HepG2 (cell line): ENCODE results near the gene KIF15. TPM values are rescaled to one million over a fixed set of nuclear protein-coding genes. Genes with fewer than 3 reads are reported as not detected.

Source experiments
- SOX13 ChIP-seq, 3 experiments: fragments of 450-650 bp in 1 of 3; sonication (generic) in 1 of 3; formaldehyde crosslinking in 1 of 3; IDR thresholded peaks in 2 of 3; conservative IDR thresholded peaks in 1 of 3; 2 replicates each; pipeline versions ENCODE4 v1.5.0 to v1.6.1; 2016 to 2020; ENCODE audit warnings: antibody characterized with exemption in 1 of 3, mild to moderate bottlenecking in 1 of 3, missing compliant biosample characterization in 1 of 3, missing genetic modification reagents in 1 of 3, moderate library complexity in 1 of 3
- TCF7 ChIP-seq: sonication (generic); IDR thresholded peaks from 2 replicates; pipeline ENCODE4 v1.6.1; 2016; ENCODE audit warnings: antibody characterized with exemption, low read depth
- ZBED4 ChIP-seq: sonication (generic); formaldehyde crosslinking; IDR thresholded peaks from 2 replicates; pipeline ENCODE4 v1.4.0; 2020; ENCODE audit warnings: missing genetic modification reagents, borderline replicate concordance
- microRNA counts: library from miRNA; unstranded; fragments of <30 nt; microRNA quantifications from one replicate; lab custom pipeline; 2015
- polyA plus RNA-seq, 8 experiments: library from polyadenylated mRNA; depleted of rRNA in 3 of 8; stranded (reverse) in 7 of 8; unstranded in 1 of 8; fragments of >200 nt; fragmentation: Illumina TruSeq in 4 of 8; extraction: Trizol in 4 of 8; gene quantifications; 2 replicates each; pipeline versions ENCODE4 v1.2.1 to v1.2.3, GENCODE V29; 2011 to 2016; ENCODE audit warnings: low read depth in 4 of 8, missing spikeins in 1 of 8, mixed read lengths in 1 of 8; ENCODE audit not compliant: insufficient read depth in 1 of 8
- total RNA-seq, 5 experiments: library from RNA; depleted of rRNA; stranded (reverse); fragments of >200 nt; fragmentation: Illumina TruSeq; extraction: Trizol; gene quantifications; 2 replicates each; pipeline ENCODE4 v1.2.3, GENCODE V29; 2016; ENCODE audit warnings: low read depth in 1 of 5
- TF ChIP-seq, protein P1 (sequence below): sonication (generic); formaldehyde crosslinking; IDR thresholded peaks from 2 replicates; pipeline ENCODE4 v1.9.0; 2021; ENCODE audit warnings: missing genetic modification reagents, borderline replicate concordance
- TF ChIP-seq, protein P2 (sequence below): sonication (generic); formaldehyde crosslinking; conservative IDR thresholded peaks from 2 replicates; pipeline ENCODE4 v1.4.0; 2020; ENCODE audit warnings: mild to moderate bottlenecking, missing genetic modification reagents, moderate library complexity

The KIF15 gene
- total and polyA plus RNA-seq, 2 of the 13 experiments (the other 11 are each of a cell fraction or from before 2014, with no cell fraction given): 4.8 to 33.8 TPM

GRCh38 chr3:44902628-44903027, 141.0 kb downstream of the KIF15 start (continued):
- TF ChIP-seq, protein P1, sequence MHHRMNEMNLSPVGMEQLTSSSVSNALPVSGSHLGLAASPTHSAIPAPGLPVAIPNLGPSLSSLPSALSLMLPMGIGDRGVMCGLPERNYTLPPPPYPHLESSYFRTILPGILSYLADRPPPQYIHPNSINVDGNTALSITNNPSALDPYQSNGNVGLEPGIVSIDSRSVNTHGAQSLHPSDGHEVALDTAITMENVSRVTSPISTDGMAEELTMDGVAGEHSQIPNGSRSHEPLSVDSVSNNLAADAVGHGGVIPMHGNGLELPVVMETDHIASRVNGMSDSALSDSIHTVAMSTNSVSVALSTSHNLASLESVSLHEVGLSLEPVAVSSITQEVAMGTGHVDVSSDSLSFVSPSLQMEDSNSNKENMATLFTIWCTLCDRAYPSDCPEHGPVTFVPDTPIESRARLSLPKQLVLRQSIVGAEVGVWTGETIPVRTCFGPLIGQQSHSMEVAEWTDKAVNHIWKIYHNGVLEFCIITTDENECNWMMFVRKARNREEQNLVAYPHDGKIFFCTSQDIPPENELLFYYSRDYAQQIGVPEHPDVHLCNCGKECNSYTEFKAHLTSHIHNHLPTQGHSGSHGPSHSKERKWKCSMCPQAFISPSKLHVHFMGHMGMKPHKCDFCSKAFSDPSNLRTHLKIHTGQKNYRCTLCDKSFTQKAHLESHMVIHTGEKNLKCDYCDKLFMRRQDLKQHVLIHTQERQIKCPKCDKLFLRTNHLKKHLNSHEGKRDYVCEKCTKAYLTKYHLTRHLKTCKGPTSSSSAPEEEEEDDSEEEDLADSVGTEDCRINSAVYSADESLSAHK (CRISPR knock-in tag): no peak
- TF ChIP-seq ZBED4 (no peak), TCF7 (peak; percentile 64), SOX13 (IDR thresholded peaks at IDR 0.05) (no peak), SOX13 (CRISPR knock-in tag; conservative IDR thresholded peaks at IDR 0.05 in 1 of 2, IDR thresholded peaks at IDR 0.05 in 1 of 2) (peak in 1 of 2 experiments; percentile 72; a peak in 2 of 4 replicates)
- TF ChIP-seq, protein P2, sequence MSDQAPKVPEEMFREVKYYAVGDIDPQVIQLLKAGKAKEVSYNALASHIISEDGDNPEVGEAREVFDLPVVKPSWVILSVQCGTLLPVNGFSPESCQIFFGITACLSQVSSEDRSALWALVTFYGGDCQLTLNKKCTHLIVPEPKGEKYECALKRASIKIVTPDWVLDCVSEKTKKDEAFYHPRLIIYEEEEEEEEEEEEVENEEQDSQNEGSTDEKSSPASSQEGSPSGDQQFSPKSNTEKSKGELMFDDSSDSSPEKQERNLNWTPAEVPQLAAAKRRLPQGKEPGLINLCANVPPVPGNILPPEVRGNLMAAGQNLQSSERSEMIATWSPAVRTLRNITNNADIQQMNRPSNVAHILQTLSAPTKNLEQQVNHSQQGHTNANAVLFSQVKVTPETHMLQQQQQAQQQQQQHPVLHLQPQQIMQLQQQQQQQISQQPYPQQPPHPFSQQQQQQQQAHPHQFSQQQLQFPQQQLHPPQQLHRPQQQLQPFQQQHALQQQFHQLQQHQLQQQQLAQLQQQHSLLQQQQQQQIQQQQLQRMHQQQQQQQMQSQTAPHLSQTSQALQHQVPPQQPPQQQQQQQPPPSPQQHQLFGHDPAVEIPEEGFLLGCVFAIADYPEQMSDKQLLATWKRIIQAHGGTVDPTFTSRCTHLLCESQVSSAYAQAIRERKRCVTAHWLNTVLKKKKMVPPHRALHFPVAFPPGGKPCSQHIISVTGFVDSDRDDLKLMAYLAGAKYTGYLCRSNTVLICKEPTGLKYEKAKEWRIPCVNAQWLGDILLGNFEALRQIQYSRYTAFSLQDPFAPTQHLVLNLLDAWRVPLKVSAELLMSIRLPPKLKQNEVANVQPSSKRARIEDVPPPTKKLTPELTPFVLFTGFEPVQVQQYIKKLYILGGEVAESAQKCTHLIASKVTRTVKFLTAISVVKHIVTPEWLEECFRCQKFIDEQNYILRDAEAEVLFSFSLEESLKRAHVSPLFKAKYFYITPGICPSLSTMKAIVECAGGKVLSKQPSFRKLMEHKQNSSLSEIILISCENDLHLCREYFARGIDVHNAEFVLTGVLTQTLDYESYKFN (CRISPR knock-in tag): peak; percentile 56

MicroRNAs within 50 kb of the gene (microRNA counts, 767-probe panel; counts per million panel counts)
- not detected for microRNA hsa-miR-564 (lab: Ali Mortazavi, UCI)

Other genes with a start within 250 kb of the KIF15 start
- gene ZKSCAN7, start 206.6 kb upstream of the KIF15 start, total RNA-seq (2016; rRNA removed; fragmentation: Illumina TruSeq; extraction: Trizol): 3.3 and 3.8 TPM in 2 replicates
- 2.3 and 3.5 TPM in 2 replicates for gene ZKSCAN7, start 206.6 kb upstream of the KIF15 start, polyA plus RNA-seq (2011; rRNA removed)
- 3.3 and 6.1 TPM in 2 replicates for gene ZNF660, start 176.8 kb upstream of the KIF15 start, total RNA-seq (2016; rRNA removed; fragmentation: Illumina TruSeq; extraction: Trizol)
- 0.91 and 1.1 TPM in 2 replicates for gene ZNF660, start 176.8 kb upstream of the KIF15 start, polyA plus RNA-seq (2011; rRNA removed)
- 6.8 and 9.9 TPM in 2 replicates for gene ZNF197, start 136.8 kb upstream of the KIF15 start, total RNA-seq (2016; rRNA removed; fragmentation: Illumina TruSeq; extraction: Trizol)
- 1.8 and 2.6 TPM in 2 replicates for gene ZNF197, start 136.8 kb upstream of the KIF15 start, polyA plus RNA-seq (2011; rRNA removed)
- gene ZNF35, start 113.1 kb upstream of the KIF15 start, total RNA-seq (2016; rRNA removed; fragmentation: Illumina TruSeq; extraction: Trizol): 0.22 and 0.62 TPM in 2 replicates
- gene ZNF35, start 113.1 kb upstream of the KIF15 start, polyA plus RNA-seq (2011; rRNA removed): 0.18 and 0.20 TPM in 2 replicates
- gene ZNF502, start 49.1 kb upstream of the KIF15 start, total RNA-seq (2016; rRNA removed; fragmentation: Illumina TruSeq; extraction: Trizol): not detected in 2 replicates
- gene ZNF502, start 49.1 kb upstream of the KIF15 start, polyA plus RNA-seq (2011; rRNA removed): not detected in 2 replicates
- gene ZNF501, start 32.2 kb upstream of the KIF15 start, total RNA-seq (2016; rRNA removed; fragmentation: Illumina TruSeq; extraction: Trizol): 2.8 and 4.1 TPM in 2 replicates
- gene ZNF501, start 32.2 kb upstream of the KIF15 start, polyA plus RNA-seq (2011; rRNA removed): 1.4 and 2.4 TPM in 2 replicates
- 27.2 and 49.0 TPM in 2 replicates for gene KIAA1143, start 175 bp upstream of the KIF15 start, total RNA-seq (2016; rRNA removed; fragmentation: Illumina TruSeq; extraction: Trizol)
- gene KIAA1143, start 175 bp upstream of the KIF15 start, polyA plus RNA-seq (2011; rRNA removed): 8.3 and 9.9 TPM in 2 replicates
- gene TMEM42, start 100.1 kb downstream of the KIF15 start, total RNA-seq (2016; rRNA removed; fragmentation: Illumina TruSeq; extraction: Trizol): 5.0 and 5.5 TPM in 2 replicates
- gene TMEM42, start 100.1 kb downstream of the KIF15 start, polyA plus RNA-seq (2011; rRNA removed): 24.5 and 27.7 TPM in 2 replicates
- 0.15 and 0.18 TPM in 2 replicates for gene TGM4, start 112.8 kb downstream of the KIF15 start, total RNA-seq (2016; rRNA removed; fragmentation: Illumina TruSeq; extraction: Trizol)
- gene TGM4, start 112.8 kb downstream of the KIF15 start, polyA plus RNA-seq (2011; rRNA removed): 0.07 and 0.10 TPM in 2 replicates
- 40.8 and 44.1 TPM in 2 replicates for gene ZDHHC3, start 214.4 kb downstream of the KIF15 start, total RNA-seq (2016; rRNA removed; fragmentation: Illumina TruSeq; extraction: Trizol)
- gene ZDHHC3, start 214.4 kb downstream of the KIF15 start, polyA plus RNA-seq (2011; rRNA removed): 63.2 and 65.7 TPM in 2 replicates
- gene EXOSC7, start 214.4 kb downstream of the KIF15 start, total RNA-seq (2016; rRNA removed; fragmentation: Illumina TruSeq; extraction: Trizol): 74.7 and 81.9 TPM in 2 replicates
- gene EXOSC7, start 214.4 kb downstream of the KIF15 start, polyA plus RNA-seq (2011; rRNA removed): 56.8 and 68.3 TPM in 2 replicates